Raji (cell line): ENCODE results near the gene RNF144A.

Experiments
- POLR2A ChIP-seq: IDR thresholded peaks from 2 replicates; pipeline ENCODE4 v1.6.1; 2011; ENCODE audit warnings: low read depth, low read length, control low read depth; ENCODE audit not compliant: insufficient read depth

Gene RNF144A

DNA sequence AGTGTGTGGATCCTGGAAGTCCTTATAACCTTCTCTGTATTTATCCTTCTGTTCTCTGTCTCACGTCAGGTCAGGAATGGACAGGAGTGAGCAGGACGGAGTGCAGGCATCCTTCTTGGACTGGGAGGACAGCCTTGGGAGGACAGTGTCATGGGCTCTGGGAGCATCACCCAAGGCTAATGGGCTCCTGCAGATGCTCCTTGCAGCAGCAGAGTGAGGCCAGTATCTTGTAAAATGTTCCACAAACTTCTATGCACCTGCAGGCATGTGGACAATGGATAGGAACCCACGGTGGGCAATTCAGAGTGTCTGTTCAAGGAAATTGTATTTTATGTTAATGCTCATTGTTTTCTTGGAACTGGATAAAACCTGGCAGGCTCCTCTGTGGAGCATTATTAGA, 176.2 kb downstream of the RNF144A start:
- TF ChIP-seq POLR2A: no peak
